ENCODE results near the gene IQCF5. TPM values are rescaled to one million over a fixed set of nuclear protein-coding genes. Genes with fewer than 3 reads are reported as not detected.

IQCF5 gene
- polyA plus RNA-seq, 1 of the 3 experiments (the other 2 are of a cell fraction) = not detected

GRCh38 chr3:51845129-51845528 lies 30.3 kb downstream of the IQCF5 start:
- Histone ChIP-seq H2AFZ (ENCODE audit: low read depth) (no peak overlapping the region), H3K27ac (ENCODE audit: low read depth in 2 of 2, low read length in 1 of 2) (no peak overlapping the region), H3K9ac (no peak overlapping the region), H3K4me2 (no peak overlapping the region), H3K9me2 (0 out of 2 replicates have a peak, but pooled peaks cover 4% of the 10 kb centered on the region), H4K20me1 (ENCODE audit: insufficient read depth) (no peaks in the 10 kb centered on the region), H3K27me3 (ENCODE audit: insufficient read depth) (no peaks in the 10 kb centered on the region), H3F3A (replicated peaks; ENCODE audit: insufficient read depth) (no peaks in the 10 kb centered on the region), H3K9me3 (no peaks in the 10 kb centered on the region), H3K4me3 (ENCODE audit: low read depth in 2 of 2, low read length in 1 of 2) (no peak overlapping the region), H3K4me1 (ENCODE audit: control insufficient read depth in 1 of 2, insufficient read depth in 2 of 2, low read depth in 1 of 2, low read length in 1 of 2) (no peaks in the 10 kb centered on the region), H3K36me3 (replicated peaks in 1 of 2; ENCODE audit: control insufficient read depth in 1 of 2, insufficient read depth in 2 of 2, low read length in 1 of 2) (no peaks in the 10 kb centered on the region), H3K79me2 (ENCODE audit: insufficient read depth) (no peaks in the 10 kb centered on the region)
- WGBS (ENCODE audit: low lambda C conversion rate) = 55% methylated on average over 7 of the region's 7 CpGs
- TF ChIP-seq, protein P1, sequence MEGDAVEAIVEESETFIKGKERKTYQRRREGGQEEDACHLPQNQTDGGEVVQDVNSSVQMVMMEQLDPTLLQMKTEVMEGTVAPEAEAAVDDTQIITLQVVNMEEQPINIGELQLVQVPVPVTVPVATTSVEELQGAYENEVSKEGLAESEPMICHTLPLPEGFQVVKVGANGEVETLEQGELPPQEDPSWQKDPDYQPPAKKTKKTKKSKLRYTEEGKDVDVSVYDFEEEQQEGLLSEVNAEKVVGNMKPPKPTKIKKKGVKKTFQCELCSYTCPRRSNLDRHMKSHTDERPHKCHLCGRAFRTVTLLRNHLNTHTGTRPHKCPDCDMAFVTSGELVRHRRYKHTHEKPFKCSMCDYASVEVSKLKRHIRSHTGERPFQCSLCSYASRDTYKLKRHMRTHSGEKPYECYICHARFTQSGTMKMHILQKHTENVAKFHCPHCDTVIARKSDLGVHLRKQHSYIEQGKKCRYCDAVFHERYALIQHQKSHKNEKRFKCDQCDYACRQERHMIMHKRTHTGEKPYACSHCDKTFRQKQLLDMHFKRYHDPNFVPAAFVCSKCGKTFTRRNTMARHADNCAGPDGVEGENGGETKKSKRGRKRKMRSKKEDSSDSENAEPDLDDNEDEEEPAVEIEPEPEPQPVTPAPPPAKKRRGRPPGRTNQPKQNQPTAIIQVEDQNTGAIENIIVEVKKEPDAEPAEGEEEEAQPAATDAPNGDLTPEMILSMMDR (IDR thresholded peaks at IDR 0.05) = no peak
- TF ChIP-seq IRF3 (IDR thresholded peaks at IDR 0.05; ENCODE audit: low read depth, low read length) (no peak), TEAD4 (IDR thresholded peaks at IDR 0.05; ENCODE audit: borderline replicate concordance, insufficient read depth) (no peak), GABPA (IDR thresholded peaks at IDR 0.05; ENCODE audit: low read depth) (no peak), YY1 (IDR thresholded peaks at IDR 0.05; ENCODE audit: low read depth) (no peak), USF2 (IDR thresholded peaks at IDR 0.05; ENCODE audit: borderline replicate concordance, low read depth, low read length) (no peak), RXRA (IDR thresholded peaks at IDR 0.05; ENCODE audit: borderline replicate concordance, low read depth) (no peak), TCF12 (IDR thresholded peaks at IDR 0.05) (no peak), RCOR1 (IDR thresholded peaks at IDR 0.05; ENCODE audit: low read length) (no peak), NFIC (IDR thresholded peaks at IDR 0.05; ENCODE audit: borderline replicate concordance) (no peak), GATA2 (CRISPR knock-in tag; IDR thresholded peaks at IDR 0.05) (no peak), NRF1 (IDR thresholded peaks at IDR 0.05; ENCODE audit: low read depth, low read length) (no peak), TAF1 (IDR thresholded peaks at IDR 0.05; ENCODE audit: borderline replicate concordance, low read depth, low read length) (no peak), RFX5 (IDR thresholded peaks at IDR 0.05; ENCODE audit: low read length) (no peak)
- TF ChIP-seq, protein P2, sequence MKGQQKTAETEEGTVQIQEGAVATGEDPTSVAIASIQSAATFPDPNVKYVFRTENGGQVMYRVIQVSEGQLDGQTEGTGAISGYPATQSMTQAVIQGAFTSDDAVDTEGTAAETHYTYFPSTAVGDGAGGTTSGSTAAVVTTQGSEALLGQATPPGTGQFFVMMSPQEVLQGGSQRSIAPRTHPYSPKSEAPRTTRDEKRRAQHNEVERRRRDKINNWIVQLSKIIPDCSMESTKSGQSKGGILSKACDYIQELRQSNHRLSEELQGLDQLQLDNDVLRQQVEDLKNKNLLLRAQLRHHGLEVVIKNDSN (IDR thresholded peaks at IDR 0.05; ENCODE audit: borderline replicate concordance, low read depth) = no peak
- ChIA-PET CTCF (no interaction called here), POLR2A (no interaction called here)
- no peak for DNase-seq
